ENCODE data around the gene RFC1.

The RFC1 gene

DNA sequence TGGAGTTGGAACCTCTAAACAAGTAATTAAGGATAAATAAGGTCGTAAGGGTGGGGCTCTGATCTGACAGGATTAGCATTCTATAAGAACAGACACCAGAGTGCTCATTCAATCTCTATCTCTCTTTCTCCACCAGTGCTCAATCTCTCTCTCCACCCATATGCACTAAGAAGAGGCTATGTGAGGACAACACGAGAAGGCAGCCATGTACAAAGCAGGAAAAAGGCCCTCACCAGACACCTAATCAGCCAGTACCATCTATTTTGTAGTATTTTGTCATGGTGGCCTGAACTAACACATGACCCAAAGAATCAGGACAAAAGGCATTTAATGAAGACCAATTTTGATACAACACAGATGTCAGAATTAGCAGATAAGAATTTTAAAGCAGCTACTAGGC is 16.8 kb downstream of the RFC1 start:
- no peak for DNase-seq

DNA sequence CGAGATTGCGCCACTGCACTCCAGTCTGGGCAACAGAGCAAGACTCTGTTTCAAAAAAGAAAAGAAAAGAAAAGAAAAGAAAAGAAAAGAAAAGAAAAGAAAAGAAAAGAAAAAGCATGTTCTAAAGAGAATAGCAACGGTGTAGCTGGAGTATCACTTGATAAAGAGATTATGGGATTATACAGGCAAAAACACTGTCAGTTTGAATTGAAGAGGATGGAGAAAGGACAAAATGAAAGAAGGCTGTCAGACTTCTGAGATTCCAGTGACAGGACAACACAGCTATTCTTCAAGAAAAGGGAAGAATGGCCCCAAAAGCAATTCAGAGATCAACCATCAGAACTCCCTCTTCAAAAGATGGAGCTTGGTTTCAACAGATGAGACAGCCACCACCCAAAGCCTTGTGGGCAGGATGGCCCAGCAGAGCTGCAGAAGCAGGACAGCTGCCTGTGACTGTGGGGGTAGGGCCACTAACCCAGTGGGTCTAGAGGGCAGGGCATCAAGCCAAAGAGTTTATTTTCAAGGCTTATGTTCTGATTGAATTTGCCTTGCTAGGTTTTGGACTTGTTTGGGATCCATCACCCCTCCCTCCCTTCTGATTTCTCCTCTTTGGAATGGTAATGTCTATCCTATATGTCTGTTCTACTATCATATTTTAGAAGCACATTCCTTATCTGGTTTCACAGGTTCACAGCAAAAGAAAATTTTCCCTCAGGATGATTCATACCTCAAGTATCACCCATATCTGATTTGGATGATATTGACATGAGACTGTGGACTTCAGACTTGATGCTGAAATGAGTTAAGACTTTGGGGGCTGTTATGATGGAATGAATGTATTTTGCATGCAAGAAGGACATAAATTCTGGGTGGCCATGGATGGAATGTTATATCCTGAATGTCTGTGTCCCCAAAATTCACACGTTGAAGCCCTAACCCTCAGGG is 17.5 kb downstream of the RFC1 start:
- DNase-seq, result peak; percentile 1

DNA sequence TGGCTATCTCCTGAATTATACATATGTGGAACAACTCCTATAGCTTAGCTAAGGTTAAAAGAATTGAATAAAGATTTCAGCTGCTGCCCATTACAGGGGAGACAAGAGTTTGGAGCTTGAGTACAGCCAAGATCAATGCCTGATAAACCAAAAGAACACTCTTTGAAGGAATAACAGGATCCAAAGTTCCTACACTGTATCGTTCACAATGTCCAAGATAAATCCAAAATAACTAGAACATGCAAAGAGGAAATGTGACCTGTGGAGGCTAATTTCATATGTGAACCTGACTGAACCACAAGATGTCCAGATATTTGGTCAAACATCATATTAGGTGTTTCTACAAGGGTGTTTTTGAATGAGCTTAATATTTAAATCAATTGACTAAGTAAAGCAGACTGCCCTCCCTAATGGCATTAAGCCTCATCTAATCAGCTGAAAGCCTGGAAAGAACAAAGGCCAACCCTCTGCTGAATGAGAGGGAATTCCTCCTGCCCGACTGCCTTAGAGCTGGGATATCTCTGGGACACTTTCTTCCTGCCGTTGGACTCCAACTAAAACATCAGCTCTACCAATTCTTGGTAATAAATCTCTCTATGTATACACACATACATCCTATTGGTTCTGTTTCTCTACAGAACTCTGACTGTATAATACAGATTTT is 19.2 kb downstream of the RFC1 start:
- DNase-seq, result no peak

- DNase-seq, result no peak
Observed at GRCh38 chr4:39342731-39343130, 23.4 kb downstream of the RFC1 start.

- no peak for DNase-seq
Observed at GRCh38 chr4:39341075-39341725, 25.0 kb downstream of the RFC1 start.

- DNase-seq, result no peak
Observed at GRCh38 chr4:39339968-39340367, 26.2 kb downstream of the RFC1 start.

- no peak for DNase-seq
Observed at GRCh38 chr4:39337841-39338240, 28.3 kb downstream of the RFC1 start.

DNA sequence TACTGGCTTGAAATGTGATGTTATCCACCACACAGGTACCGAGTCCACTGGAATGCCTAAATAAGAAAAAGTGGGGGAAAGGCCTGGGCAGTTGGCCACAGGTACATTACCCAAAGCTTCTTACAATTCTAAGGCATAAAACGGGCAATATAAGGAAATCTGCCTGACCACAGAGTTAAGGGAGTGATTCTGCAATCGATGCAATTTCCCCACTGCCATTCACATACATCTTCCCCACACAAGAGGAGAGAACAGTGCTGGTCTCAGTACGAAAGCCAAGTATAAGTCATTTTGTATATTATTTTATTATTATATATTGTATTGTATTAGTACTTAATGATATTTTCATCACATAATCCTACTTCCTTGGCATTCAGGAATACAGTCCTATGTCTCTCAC is 30.6 kb downstream of the RFC1 start:
- no peak for DNase-seq

DNA sequence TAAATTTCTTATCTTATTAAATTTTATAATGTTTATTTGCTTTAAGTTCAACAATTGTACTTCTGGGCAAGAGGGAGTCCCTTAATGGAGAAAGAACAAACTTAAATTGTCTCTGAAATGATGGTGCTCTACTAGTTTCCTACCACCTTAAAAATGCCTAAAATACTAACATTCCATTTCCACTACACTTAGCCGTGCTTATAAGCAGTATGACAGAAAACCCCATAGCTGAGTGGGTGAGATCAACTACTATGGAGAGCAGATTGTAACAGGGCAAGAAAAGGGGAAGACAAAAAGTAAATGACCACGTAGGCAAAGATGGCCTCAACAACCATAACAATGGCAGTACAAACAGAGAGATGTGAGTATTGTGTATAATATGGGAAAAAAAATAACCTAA is 35.0 kb downstream of the RFC1 start:
- DNase-seq, result no peak

DNA sequence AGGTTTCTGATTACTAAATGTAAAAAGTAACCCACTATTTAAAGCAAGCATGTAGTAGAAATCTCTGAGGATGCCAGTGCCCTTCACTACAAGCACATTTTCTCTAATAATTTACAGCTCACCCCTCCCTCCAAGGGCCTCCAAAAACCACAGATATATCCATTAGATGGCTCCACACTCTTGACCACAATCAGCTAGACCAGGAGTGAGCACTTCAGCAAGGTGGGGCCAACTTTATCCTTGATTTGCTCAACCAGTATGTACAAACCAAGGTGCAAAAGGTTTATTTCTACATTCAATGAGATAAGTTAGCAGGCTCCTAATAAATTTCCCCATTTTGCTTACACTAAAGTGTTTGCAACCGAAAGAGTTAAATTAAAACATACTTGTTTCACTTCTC is 35.8 kb downstream of the RFC1 start:
- DNase-seq, result no peak

GRCh38 chr4:39326468-39326977 is 39.6 kb downstream of the RFC1 start:
- DNase-seq, result no peak

GRCh38 chr4:39324897-39325613 is 41.1 kb downstream of the RFC1 start:
- no peak for DNase-seq

DNA sequence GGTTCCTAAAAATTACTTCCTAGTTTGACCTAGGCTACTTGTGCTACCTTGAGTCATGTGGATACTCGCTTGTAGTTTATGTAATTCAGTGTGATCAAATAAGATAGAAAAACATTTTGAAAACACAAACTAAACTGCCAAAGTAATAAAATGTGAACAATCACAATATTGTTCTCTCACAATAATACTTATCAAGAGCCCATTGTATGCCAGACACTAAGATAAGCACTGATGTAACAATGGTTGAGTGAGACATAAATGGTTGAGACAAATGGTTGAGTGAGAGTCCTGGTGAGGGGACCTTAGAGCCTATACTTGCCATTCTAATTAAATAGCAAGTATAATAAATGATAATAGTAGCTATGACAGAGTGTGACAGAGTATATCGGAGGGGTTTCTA is 41.7 kb downstream of the RFC1 start:
- no peak for DNase-seq

GRCh38 chr4:39323821-39324220 is 42.3 kb downstream of the RFC1 start:
- no peak for DNase-seq

DNA sequence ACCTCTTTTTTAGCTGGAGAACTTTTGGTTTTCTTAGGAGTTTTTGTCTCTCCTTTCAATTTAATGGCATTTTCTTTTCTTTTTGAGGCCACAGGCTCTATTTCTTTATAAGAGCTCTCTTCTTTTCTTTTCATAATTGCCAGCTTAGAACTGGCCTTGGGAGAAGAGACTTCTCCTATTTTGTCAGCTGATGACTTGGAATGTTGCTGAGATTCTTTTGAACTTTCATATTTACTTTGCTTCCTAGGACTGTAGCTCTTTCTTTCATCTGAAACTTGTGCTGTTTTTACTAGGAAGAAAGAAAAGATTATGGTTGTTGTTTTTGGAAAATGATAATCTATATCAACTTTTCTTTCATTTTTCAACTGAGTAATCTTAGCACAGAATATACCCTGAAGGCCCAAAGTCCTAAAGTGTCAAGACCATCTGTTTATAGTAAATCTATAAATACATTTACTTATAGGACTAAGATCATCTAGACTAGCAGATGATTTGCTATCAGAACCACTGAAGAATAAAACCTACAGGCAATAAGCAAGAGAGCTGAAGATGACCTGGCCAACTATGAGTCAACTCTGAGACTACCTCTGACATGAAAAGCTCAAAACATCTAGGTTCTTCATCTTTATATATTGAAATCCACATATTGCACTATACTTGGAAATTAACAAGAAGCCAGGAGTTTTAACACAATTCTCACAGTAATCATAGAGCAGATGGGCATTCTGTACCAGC is 45.6 kb downstream of the RFC1 start:
- peak; percentile 9 for DNase-seq

DNA sequence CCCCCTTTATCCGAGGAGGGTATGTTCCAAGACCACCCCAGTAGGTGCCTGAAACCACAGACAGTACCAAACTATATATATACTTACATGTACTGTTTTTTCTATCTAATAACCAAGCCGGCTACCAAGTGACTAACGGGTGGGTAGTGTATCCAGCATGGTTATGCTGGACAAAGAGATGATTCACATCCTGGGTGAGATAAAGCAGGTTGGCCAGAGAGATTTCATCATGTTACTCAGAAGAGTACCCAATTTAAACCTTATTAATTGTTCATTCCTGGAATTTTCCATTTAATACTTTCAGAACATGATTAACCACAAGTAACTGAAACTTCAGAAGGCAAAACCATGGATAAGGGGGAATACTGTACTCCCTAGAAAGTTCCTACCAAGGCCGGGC is 46.5 kb downstream of the RFC1 start:
- peak; percentile 80 for DNase-seq

DNA sequence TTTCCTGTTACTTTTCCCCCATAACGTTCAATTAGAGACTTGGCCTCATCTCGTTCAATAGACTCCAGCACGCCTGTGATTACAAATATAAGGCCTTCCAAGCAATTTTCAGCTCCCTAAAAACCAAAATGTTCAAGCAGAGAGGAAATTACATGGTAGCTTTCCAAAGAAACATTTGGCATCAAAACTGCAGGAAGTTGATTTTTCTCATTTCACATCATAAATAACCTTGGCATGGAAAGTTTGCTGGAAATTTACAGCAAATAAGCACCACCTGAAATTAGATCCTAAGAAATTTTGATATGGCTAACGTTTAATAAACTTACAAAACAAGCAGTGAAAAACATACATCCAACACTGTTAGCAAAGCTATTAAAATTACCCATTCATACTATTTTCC is 53.3 kb downstream of the RFC1 start:
- no peak for DNase-seq

- DNase-seq, result no peak
Observed at GRCh38 chr4:39308611-39309010, 57.6 kb downstream of the RFC1 start.

GRCh38 chr4:39305912-39306677 is 60.1 kb downstream of the RFC1 start:
- no peak for DNase-seq

GRCh38 chr4:39304651-39305050 is 61.5 kb downstream of the RFC1 start:
- no peak for DNase-seq

GRCh38 chr4:39303871-39304270 is 62.3 kb downstream of the RFC1 start:
- no peak for DNase-seq

Data from HCEC 1CT (cell line).